Measurements from ENCODE around the gene TMEM143.

The TMEM143 gene

GRCh38 chr19:48332662-48333466 is 30.9 kb downstream of the TMEM143 start:
- TF ChIP-seq EZH2phosphoT487 (IDR thresholded peaks at IDR 0.05; ENCODE audit: borderline replicate concordance, low read length), result no peak
- TF ChIP-seq CTCF (IDR thresholded peaks at IDR 0.05; ENCODE audit: low read depth, low read length, poor library complexity, severe bottlenecking), result no peak

GRCh38 chr19:48332351-48332661 is 31.4 kb downstream of the TMEM143 start:
- Histone ChIP-seq H3F3A (ENCODE audit: control insufficient read depth, insufficient read depth) (peaks cover 19% of the 10 kb centered on the region), H3K27me3 (ENCODE audit: control insufficient read depth, low read length) (no peaks in the 10 kb centered on the region), H3K79me2 (ENCODE audit: control insufficient read depth, low read length) (peaks cover 17% of the 10 kb centered on the region), H3K4me3 (ENCODE audit: low read length) (peak overlapping the region; percentile 76), H3K36me3 (ENCODE audit: control insufficient read depth, low read length) (peaks cover 19% of the 10 kb centered on the region), H3K4me2 (ENCODE audit: low read length) (peak overlapping the region; percentile 82), H4K20me1 (ENCODE audit: control insufficient read depth, insufficient read depth, low read depth, low read length) (no peaks in the 10 kb centered on the region), H3K9me3 (ENCODE audit: control insufficient read depth, insufficient read depth, low read length) (peaks cover 8% of the 10 kb centered on the region), H3K4me1 (ENCODE audit: control insufficient read depth, low read length) (peaks cover 63% of the 10 kb centered on the region), H3K27ac (ENCODE audit: low read depth, low read length) (peak overlapping the region; percentile 89), H3K9me2 (replicated peaks; ENCODE audit: control insufficient read depth, low read length) (no peaks in the 10 kb centered on the region)
- no peak for TF ChIP-seq EZH2phosphoT487 (IDR thresholded peaks at IDR 0.05; ENCODE audit: borderline replicate concordance, low read length)

More at GRCh38 chr19:48332662-48333466, 30.9 kb downstream of the TMEM143 start:
- Histone ChIP-seq H3K27ac (ENCODE audit: low read depth, low read length) (peak overlapping the region; percentile 89), H3K9me3 (ENCODE audit: control insufficient read depth, insufficient read depth, low read length) (peaks cover 8% of the 10 kb centered on the region), H3K27me3 (ENCODE audit: control insufficient read depth, low read length) (no peaks in the 10 kb centered on the region), H3K79me2 (ENCODE audit: control insufficient read depth, low read length) (peaks cover 12% of the 10 kb centered on the region), H3F3A (ENCODE audit: control insufficient read depth, insufficient read depth) (peaks cover 19% of the 10 kb centered on the region), H3K9me2 (replicated peaks; ENCODE audit: control insufficient read depth, low read length) (no peaks in the 10 kb centered on the region), H3K4me1 (ENCODE audit: control insufficient read depth, low read length) (peaks cover 58% of the 10 kb centered on the region), H4K20me1 (ENCODE audit: control insufficient read depth, insufficient read depth, low read depth, low read length) (no peaks in the 10 kb centered on the region), H3K36me3 (ENCODE audit: control insufficient read depth, low read length) (peaks cover 14% of the 10 kb centered on the region), H3K4me2 (ENCODE audit: low read length) (peak overlapping the region; percentile 82), H3K4me3 (ENCODE audit: low read length) (peak overlapping the region; percentile 76)

GRCh38 chr19:48330012-48330681 is 33.6 kb downstream of the TMEM143 start:
- Histone ChIP-seq H3F3A (ENCODE audit: control insufficient read depth, insufficient read depth) (peaks cover 19% of the 10 kb centered on the region), H3K27me3 (ENCODE audit: control insufficient read depth, low read length) (no peaks in the 10 kb centered on the region), H3K27ac (ENCODE audit: low read depth, low read length) (peak overlapping the region; percentile 81), H4K20me1 (ENCODE audit: control insufficient read depth, insufficient read depth, low read depth, low read length) (no peaks in the 10 kb centered on the region), H3K36me3 (ENCODE audit: control insufficient read depth, low read length) (peaks cover 20% of the 10 kb centered on the region), H3K79me2 (ENCODE audit: control insufficient read depth, low read length) (peaks cover 27% of the 10 kb centered on the region), H3K4me2 (ENCODE audit: low read length) (peak overlapping the region; percentile 99), H3K9me2 (replicated peaks; ENCODE audit: control insufficient read depth, low read length) (no peaks in the 10 kb centered on the region), H3K4me3 (ENCODE audit: low read length) (peak overlapping the region; percentile 85), H3K4me1 (ENCODE audit: control insufficient read depth, low read length) (peaks cover 81% of the 10 kb centered on the region), H3K9me3 (ENCODE audit: control insufficient read depth, insufficient read depth, low read length) (peaks cover 8% of the 10 kb centered on the region)
- TF ChIP-seq CTCF (IDR thresholded peaks at IDR 0.05; ENCODE audit: low read depth, low read length, poor library complexity, severe bottlenecking), result peak; percentile 7
- TF ChIP-seq EZH2phosphoT487 (IDR thresholded peaks at IDR 0.05; ENCODE audit: borderline replicate concordance, low read length), result no peak
